Measurements from ENCODE around the gene REXO4. TPM values are rescaled to one million over a fixed set of nuclear protein-coding genes. Genes with fewer than 3 reads are reported as not detected.

REXO4 gene
- total and polyA plus RNA-seq, 2 of the 13 experiments (the other 11 are each of a cell fraction or from before 2014, with no cell fraction given) = 18.5 to 30.4 TPM

GRCh38 chr9:133429641-133430161 lies 11.9 kb upstream of the REXO4 start (continued):
- peak; percentile 76 for TF ChIP-seq CTCF (CRISPR knock-in tag; IDR thresholded peaks at IDR 0.05)
- TF ChIP-seq ZSCAN31 (CRISPR knock-in tag; IDR thresholded peaks at IDR 0.05; ENCODE audit: low read depth) = no peak
- no peak for TF ChIP-seq ELF4 (CRISPR knock-in tag; IDR thresholded peaks at IDR 0.05; ENCODE audit: borderline replicate concordance)
- no peak for TF ChIP-seq ZNF670 (CRISPR knock-in tag; IDR thresholded peaks at IDR 0.05; ENCODE audit: borderline replicate concordance)
- 0 out of 2 replicates have a peak, but pooled peaks have one; percentile 54 for TF ChIP-seq PCBP1 (IDR thresholded peaks at IDR 0.05; ENCODE audit: borderline replicate concordance, low read depth, low read length)
- peak; percentile 76 for TF ChIP-seq HNRNPK (IDR thresholded peaks at IDR 0.05; ENCODE audit: low read depth, low read length, poor library complexity, severe bottlenecking)
- TF ChIP-seq ZBTB40 (IDR thresholded peaks at IDR 0.05) = no peak
- TF ChIP-seq ZBTB40 (CRISPR knock-in tag; IDR thresholded peaks at IDR 0.05) = no peak
- TF ChIP-seq SRSF9 (IDR thresholded peaks at IDR 0.05; ENCODE audit: borderline replicate concordance, insufficient read depth, low read depth, low read length, poor library complexity, severe bottlenecking) = no peak
- TF ChIP-seq NFYB (CRISPR knock-in tag; IDR thresholded peaks at IDR 0.05) = no peak
- no peak for TF ChIP-seq ZNF224 (CRISPR knock-in tag; IDR thresholded peaks at IDR 0.05)
- TF ChIP-seq ZNF431 (CRISPR knock-in tag; IDR thresholded peaks at IDR 0.05; ENCODE audit: borderline replicate concordance, low read depth) = no peak
- no peak for TF ChIP-seq HNF4A (CRISPR knock-in tag; IDR thresholded peaks at IDR 0.05)
- peak; percentile 32; the same call in 1 of the 2 replicates for TF ChIP-seq BCL3 (CRISPR knock-in tag; IDR thresholded peaks at IDR 0.05)
- no peak for TF ChIP-seq ZSCAN21 (CRISPR knock-in tag; IDR thresholded peaks at IDR 0.05; ENCODE audit: borderline replicate concordance)
- TF ChIP-seq DDIT3 (CRISPR knock-in tag; IDR thresholded peaks at IDR 0.05) = no peak
- TF ChIP-seq ZNF143 (CRISPR knock-in tag; IDR thresholded peaks at IDR 0.05) = no peak
